ENCODE measurements around the gene RNF182.
"Not testable (repeated sequence)": the region's sequence is repeated elsewhere in the genome, so short reads cannot be mapped to it uniquely, and the experiment has no call there.

The RNF182 gene

GRCh38 chr6:14004258-14004657 lies 79.5 kb downstream of the RNF182 start:
- peak; percentile 21 for DNase-seq

GRCh38 chr6:14008809-14009208 lies 84.1 kb downstream of the RNF182 start:
- DNase-seq = no peak

- no peak for DNase-seq
Observed at GRCh38 chr6:14009431-14009830, 84.7 kb downstream of the RNF182 start.

GRCh38 chr6:14010275-14010674 lies 85.5 kb downstream of the RNF182 start:
- no peak for DNase-seq

- no peak for DNase-seq
Observed at GRCh38 chr6:14012313-14013030, 87.7 kb downstream of the RNF182 start.

- DNase-seq = no peak
Observed at GRCh38 chr6:14015964-14016363, 91.2 kb downstream of the RNF182 start.

GRCh38 chr6:14016432-14016831 lies 91.7 kb downstream of the RNF182 start:
- DNase-seq = no peak

- no peak for DNase-seq
Observed at GRCh38 chr6:14016935-14017625, 92.3 kb downstream of the RNF182 start.

GRCh38 chr6:14017626-14018475 lies 93.1 kb downstream of the RNF182 start:
- no peak for DNase-seq

GRCh38 chr6:14018559-14018958 lies 93.8 kb downstream of the RNF182 start:
- DNase-seq = not testable (repeated sequence)

- DNase-seq = no peak
Observed at GRCh38 chr6:14020551-14020950, 95.8 kb downstream of the RNF182 start.

GRCh38 chr6:14021449-14021848 lies 96.7 kb downstream of the RNF182 start:
- DNase-seq = no peak

GRCh38 chr6:14022673-14023072 lies 97.9 kb downstream of the RNF182 start:
- DNase-seq = no peak

- no peak for DNase-seq
Observed at GRCh38 chr6:14023855-14024254, 99.1 kb downstream of the RNF182 start.

GRCh38 chr6:14025160-14025559 lies 100.4 kb downstream of the RNF182 start:
- DNase-seq = no peak

- no peak for DNase-seq
Observed at GRCh38 chr6:14026831-14027539, 102.2 kb downstream of the RNF182 start.

- DNase-seq = no peak
Observed at GRCh38 chr6:14028631-14029030, 103.9 kb downstream of the RNF182 start.

GRCh38 chr6:14029605-14030004 lies 104.9 kb downstream of the RNF182 start:
- no peak for DNase-seq

Measured in eye (tissue), 1 donor.